Mucosa of stomach (tissue), 1 donor: Measurements from ENCODE around the gene OGN.
"Not testable (repeated sequence)": the region's sequence is repeated elsewhere in the genome, so short reads cannot be mapped to it uniquely, and the experiment has no call there.

ENCODE experiments used
- H3K27me3 ChIP-seq: one replicate; pipeline ENCODE4 v1.7.0; 2013; ENCODE audit warnings: mild to moderate bottlenecking, low read length; ENCODE audit not compliant: control insufficient read depth, insufficient read depth
- H3K36me3 ChIP-seq: one replicate; pipeline ENCODE4 v1.7.0; 2013; ENCODE audit warnings: low read length; ENCODE audit not compliant: control insufficient read depth, insufficient read depth
- H3K4me1 ChIP-seq: one replicate; pipeline ENCODE4 v1.7.0; 2013; ENCODE audit warnings: mild to moderate bottlenecking, low read length; ENCODE audit not compliant: control insufficient read depth, insufficient read depth
- H3K4me3 ChIP-seq: one replicate; pipeline ENCODE4 v1.7.0; 2013; ENCODE audit warnings: low read length
- H3K9ac ChIP-seq: one replicate; pipeline ENCODE4 v1.7.0; 2013; ENCODE audit warnings: mild to moderate bottlenecking, low read length, moderate library complexity
- H3K9me3 ChIP-seq: one replicate; pipeline ENCODE4 v1.7.0; 2013; ENCODE audit warnings: mild to moderate bottlenecking, low read length, moderate library complexity; ENCODE audit not compliant: control insufficient read depth
- donor health status: Pancreatic carcinoma.

OGN gene

GRCh38 chr9:92425474-92425873 lies 21.1 kb upstream of the OGN start:
- no peaks in the 10 kb centered on the region for H3K9me3 ChIP-seq
- no peaks in the 10 kb centered on the region for H3K36me3 ChIP-seq

DNA sequence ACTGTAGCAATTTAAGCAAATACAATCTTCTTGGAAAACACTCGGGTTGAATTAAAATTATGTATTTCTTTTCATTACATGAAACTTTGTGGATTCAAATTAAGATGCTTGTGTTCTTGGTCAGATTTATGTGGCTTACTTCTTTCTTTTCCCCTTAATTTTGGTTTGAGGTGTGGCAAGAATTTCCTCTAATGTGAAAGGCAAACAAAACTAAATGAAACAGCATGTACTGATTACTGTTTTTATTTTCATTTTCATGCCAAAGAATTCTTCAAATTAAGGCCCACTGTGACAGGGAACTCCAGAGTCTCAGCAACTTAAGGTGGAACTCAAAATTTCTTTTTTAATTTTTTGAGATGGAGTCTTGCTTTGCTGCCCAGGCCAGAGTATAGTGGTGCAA lies 20.0 kb upstream of the OGN start, which contains the start of gene OMD:
Gene OMD, minus strand, starts transcription at position 132 of the 400 bp plus-strand sequence. CDS start 6,913 bp downstream, outside the sequence.
- H3K4me1 ChIP-seq, result no peaks in the 10 kb centered on the region
- no peaks in the 10 kb centered on the region for H3K9me3 ChIP-seq
- no peak within 1 kb of the TSS for H3K9ac ChIP-seq
- no peaks in the 10 kb centered on the region for H3K27me3 ChIP-seq
- no peak within 1 kb of the TSS for H3K4me3 ChIP-seq
- no peaks in the 10 kb centered on the region for H3K36me3 ChIP-seq

More at GRCh38 chr9:92425474-92425873, 21.1 kb upstream of the OGN start:
- no peak overlapping the region for H3K4me3 ChIP-seq
- H3K4me1 ChIP-seq, result no peaks in the 10 kb centered on the region
- H3K27me3 ChIP-seq, result no peaks in the 10 kb centered on the region
- no peak overlapping the region for H3K9ac ChIP-seq

- no peaks in the 10 kb centered on the region for H3K9me3 ChIP-seq
- no peaks in the 10 kb centered on the region for H3K4me1 ChIP-seq
- H3K36me3 ChIP-seq, result no peaks in the 10 kb centered on the region
- H3K4me3 ChIP-seq, result no peak overlapping the region
- no peak overlapping the region for H3K9ac ChIP-seq
- no peaks in the 10 kb centered on the region for H3K27me3 ChIP-seq
These were observed 19.2 kb upstream of the OGN start for GRCh38 chr9:92423612-92424011.

DNA sequence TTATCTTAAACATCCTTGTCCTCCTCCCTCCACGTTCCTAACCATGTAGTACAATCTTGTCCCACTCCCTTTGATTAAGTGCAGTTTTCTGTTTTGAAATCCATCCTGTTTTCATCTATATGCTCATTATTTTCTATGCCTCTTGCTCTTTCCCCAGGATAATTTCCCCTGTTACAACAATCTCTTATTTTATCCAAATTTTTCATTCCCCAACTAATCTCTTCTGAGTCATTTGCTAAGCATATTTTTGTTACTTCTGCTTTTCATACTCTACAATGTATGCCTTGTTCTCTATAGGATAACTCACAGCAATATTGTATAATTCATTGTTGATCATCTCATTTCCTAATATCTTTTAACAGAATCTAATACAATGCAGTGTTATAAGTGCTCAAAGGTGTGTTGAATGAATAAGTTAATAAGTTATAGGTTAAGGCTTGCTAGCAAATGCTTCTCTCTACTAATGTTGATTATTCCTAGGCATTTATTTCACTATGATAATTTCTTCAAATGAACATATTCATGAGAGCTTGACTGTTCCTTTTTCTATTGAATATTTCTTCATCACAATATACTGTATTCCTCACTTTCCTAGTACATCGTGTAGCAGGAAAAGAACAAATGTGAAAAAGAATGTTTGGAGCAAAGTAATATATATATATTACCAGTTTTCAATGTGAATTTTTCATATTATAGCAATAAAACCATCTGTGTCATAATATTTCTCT lies 18.4 kb upstream of the OGN start:
- H3K27me3 ChIP-seq, result no peaks in the 10 kb centered on the region
- H3K4me3 ChIP-seq, result no peak overlapping the region
- no peaks in the 10 kb centered on the region for H3K4me1 ChIP-seq
- H3K36me3 ChIP-seq, result no peaks in the 10 kb centered on the region
- no peak overlapping the region for H3K9ac ChIP-seq
- no peaks in the 10 kb centered on the region for H3K9me3 ChIP-seq

- H3K4me3 ChIP-seq, result no peak overlapping the region
- no peak overlapping the region for H3K9ac ChIP-seq
- no peaks in the 10 kb centered on the region for H3K9me3 ChIP-seq
- no peaks in the 10 kb centered on the region for H3K27me3 ChIP-seq
- no peaks in the 10 kb centered on the region for H3K36me3 ChIP-seq
- no peaks in the 10 kb centered on the region for H3K4me1 ChIP-seq
These were observed 10.2 kb upstream of the OGN start for GRCh38 chr9:92414566-92414965.

DNA sequence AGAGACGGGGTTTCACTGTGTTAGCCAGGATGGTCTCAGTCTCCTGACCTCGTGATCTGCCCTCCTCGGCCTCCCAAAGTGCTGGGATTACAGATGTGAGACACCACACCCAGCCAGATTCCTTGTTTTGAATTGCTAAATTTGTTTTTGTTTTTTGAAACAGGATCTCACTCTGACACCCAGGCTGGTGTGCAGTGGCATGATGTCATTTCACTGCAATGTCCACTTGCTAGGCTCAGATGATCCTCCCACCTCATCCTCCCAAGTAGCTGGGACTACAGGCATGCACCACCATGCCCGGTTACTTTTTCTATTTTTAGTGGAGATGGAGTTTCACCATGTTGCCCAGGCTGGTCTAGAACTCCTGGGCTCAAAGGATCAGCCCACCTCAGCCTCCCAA lies 6.8 kb upstream of the OGN start:
- H3K27me3 ChIP-seq, H3K9ac ChIP-seq, H3K9me3 ChIP-seq, H3K4me1 ChIP-seq, H3K36me3 ChIP-seq, H3K4me3 ChIP-seq: not testable (repeated sequence)

GRCh38 chr9:92408747-92409478 lies 4.5 kb upstream of the OGN start:
- H3K4me3 ChIP-seq, result no peak overlapping the region
- H3K27me3 ChIP-seq, result no peaks in the 10 kb centered on the region
- H3K36me3 ChIP-seq, result no peaks in the 10 kb centered on the region
- H3K9ac ChIP-seq, result no peak overlapping the region
- no peaks in the 10 kb centered on the region for H3K4me1 ChIP-seq
- no peaks in the 10 kb centered on the region for H3K9me3 ChIP-seq

GRCh38 chr9:92407818-92408217 lies 3.4 kb upstream of the OGN start:
- H3K36me3 ChIP-seq, result no peaks in the 10 kb centered on the region
- H3K27me3 ChIP-seq, result no peaks in the 10 kb centered on the region
- H3K9ac ChIP-seq, result no peak overlapping the region
- H3K9me3 ChIP-seq, result no peaks in the 10 kb centered on the region
- no peak overlapping the region for H3K4me3 ChIP-seq
- no peaks in the 10 kb centered on the region for H3K4me1 ChIP-seq

DNA sequence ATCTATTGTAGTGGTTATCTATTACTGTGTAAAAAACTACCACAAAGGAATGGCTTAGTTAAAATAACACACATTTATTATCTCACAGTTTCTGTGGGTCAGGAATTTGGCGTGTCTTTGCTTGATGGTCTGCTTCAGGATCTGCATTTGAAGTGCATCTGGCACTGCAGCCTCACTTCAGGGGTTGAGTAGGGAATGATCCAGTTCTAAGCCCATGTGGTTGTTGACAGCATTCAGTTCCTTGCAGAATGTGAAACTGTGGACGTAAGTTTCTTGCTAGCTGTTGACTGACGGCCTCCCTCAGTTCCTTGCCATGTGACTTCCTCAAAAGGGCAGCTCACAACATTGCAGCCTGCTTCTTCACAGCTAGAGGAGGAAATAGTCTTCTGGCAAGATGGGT lies 2.1 kb upstream of the OGN start:
- H3K9me3 ChIP-seq, result no peaks in the 10 kb centered on the region
- H3K4me1 ChIP-seq, result no peaks in the 10 kb centered on the region
- H3K27me3 ChIP-seq, result no peaks in the 10 kb centered on the region
- H3K9ac ChIP-seq, result no peak overlapping the region
- no peaks in the 10 kb centered on the region for H3K36me3 ChIP-seq
- no peak overlapping the region for H3K4me3 ChIP-seq

GRCh38 chr9:92405818-92406217 lies 1.4 kb upstream of the OGN start:
- Histone ChIP-seq H3K4me3 (no peak overlapping the region), H3K9me3 (no peaks in the 10 kb centered on the region), H3K9ac (no peak overlapping the region), H3K4me1 (no peaks in the 10 kb centered on the region), H3K36me3 (no peaks in the 10 kb centered on the region), H3K27me3 (no peaks in the 10 kb centered on the region)

DNA sequence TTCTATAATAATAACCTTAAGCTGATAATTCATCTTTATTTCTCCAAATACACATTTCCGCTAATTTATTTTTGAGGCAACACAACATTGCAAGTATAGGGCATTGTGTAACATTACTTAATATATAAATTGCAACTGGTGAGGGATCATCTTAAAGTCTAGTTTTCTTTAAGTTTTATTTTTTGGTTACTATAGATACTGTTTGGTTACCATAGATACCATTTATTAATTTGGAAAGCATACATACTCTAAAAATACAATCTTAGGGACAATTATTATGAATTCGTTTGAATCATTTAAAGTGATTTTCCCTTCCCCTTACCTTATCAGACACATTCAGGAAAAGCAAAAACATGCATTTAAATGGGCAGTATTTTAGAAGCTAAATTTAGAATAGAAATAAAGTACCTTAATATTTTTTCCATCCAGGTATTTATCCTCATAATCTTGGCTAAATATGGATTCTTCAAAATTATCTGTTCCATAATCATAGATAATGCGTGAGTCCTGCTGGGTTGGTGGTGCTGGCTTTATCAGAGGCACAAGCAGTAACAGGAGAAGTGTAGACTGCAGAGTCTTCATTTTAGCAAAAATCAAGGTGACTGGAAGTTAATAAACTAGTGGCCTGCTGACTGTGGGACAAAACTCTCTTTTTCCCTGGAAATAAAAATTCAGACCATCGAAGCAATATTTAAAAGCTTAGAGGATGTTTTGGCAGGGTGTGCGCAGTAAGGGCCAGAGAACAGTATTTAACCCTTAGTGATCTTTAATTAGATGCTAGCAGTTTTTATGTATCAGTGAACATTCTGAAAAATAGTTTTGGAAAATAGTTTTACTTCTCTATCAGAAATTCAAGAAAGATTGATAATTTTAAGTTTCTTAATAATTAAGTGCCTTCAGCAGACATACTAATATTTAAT lies 1.3 kb downstream of the OGN start:
- Histone ChIP-seq H3K4me1 (no peaks in the 10 kb centered on the region), H3K36me3 (no peaks in the 10 kb centered on the region), H3K9ac (no peak overlapping the region), H3K9me3 (no peaks in the 10 kb centered on the region), H3K4me3 (no peak overlapping the region), H3K27me3 (no peaks in the 10 kb centered on the region)

DNA sequence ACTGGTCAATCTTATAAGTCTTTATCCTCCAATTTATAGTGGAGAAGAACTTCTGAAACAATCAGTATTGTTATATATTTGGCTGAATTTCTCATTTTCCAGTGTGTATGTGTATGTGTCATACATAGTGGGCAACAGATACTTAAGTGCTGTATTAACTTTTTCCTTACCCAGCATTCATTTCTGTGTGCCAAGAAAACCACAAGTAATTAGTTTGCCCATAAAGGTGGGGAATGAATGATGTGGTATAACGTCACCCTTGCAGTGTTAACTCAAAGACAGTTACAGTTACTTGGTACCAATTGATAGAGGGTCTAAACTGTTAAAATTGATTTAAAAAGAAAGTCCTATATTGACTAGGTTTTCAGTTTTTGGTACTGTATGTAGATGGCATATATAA lies 2.0 kb downstream of the OGN start:
- Histone ChIP-seq H3K9me3 (no peaks in the 10 kb centered on the region), H3K4me1 (no peaks in the 10 kb centered on the region), H3K9ac (no peak overlapping the region), H3K36me3 (no peaks in the 10 kb centered on the region), H3K27me3 (no peaks in the 10 kb centered on the region), H3K4me3 (no peak overlapping the region)
